ENCODE measurements around the gene ITPKB. TPM values are rescaled to one million over a fixed set of nuclear protein-coding genes. Genes with fewer than 3 reads are reported as not detected.

The ITPKB gene
- total RNA-seq, 1 donor from 2014 or later = 44.1 TPM

- ATAC-seq (no peak), DNase-seq (no peak)
- H3K27ac ChIP-seq = no peak overlapping the region
Observed at GRCh38 chr1:226699166-226699565, 39.9 kb downstream of the ITPKB start.

GRCh38 chr1:226698659-226699058 lies 40.4 kb downstream of the ITPKB start:
- DNase-seq = no peak
- no peak for TF ChIP-seq CTCF (IDR thresholded peaks at IDR 0.05)
- Histone ChIP-seq H3K27ac (no peak overlapping the region), H3K9me3 (no peaks in the 10 kb centered on the region), H3K4me1 (peaks cover 27% of the 10 kb centered on the region), H3K36me3 (peaks cover 18% of the 10 kb centered on the region), H3K4me3 (no peak overlapping the region), H3K27me3 (no peaks in the 10 kb centered on the region)
- intact Hi-C loops (cut with DNase I) = no loop called here
- no peak for ATAC-seq

More at GRCh38 chr1:226699166-226699565, 39.9 kb downstream of the ITPKB start:
- TF ChIP-seq CTCF (IDR thresholded peaks at IDR 0.05) = no peak
- Histone ChIP-seq H3K27me3 (no peaks in the 10 kb centered on the region), H3K4me3 (no peak overlapping the region), H3K4me1 (peaks cover 32% of the 10 kb centered on the region), H3K9me3 (no peaks in the 10 kb centered on the region), H3K36me3 (peaks cover 18% of the 10 kb centered on the region)
- intact Hi-C loops (cut with DNase I) = no loop called here

- intact Hi-C loops (cut with DNase I) = no loop called here
- H3K27ac ChIP-seq = no peak overlapping the region
Observed at GRCh38 chr1:226697929-226698544, 41.0 kb downstream of the ITPKB start.

GRCh38 chr1:226697151-226697928 lies 41.7 kb downstream of the ITPKB start:
- DNase-seq = no peak
- Histone ChIP-seq H3K36me3 (peaks cover 18% of the 10 kb centered on the region), H3K4me1 (peaks cover 28% of the 10 kb centered on the region), H3K4me3 (no peak overlapping the region), H3K27me3 (no peaks in the 10 kb centered on the region), H3K27ac (no peak overlapping the region), H3K9me3 (no peaks in the 10 kb centered on the region)
- no peak for TF ChIP-seq CTCF (IDR thresholded peaks at IDR 0.05)
- intact Hi-C loops (cut with DNase I) = no loop called here
- no peak for ATAC-seq

More at GRCh38 chr1:226697929-226698544, 41.0 kb downstream of the ITPKB start:
- H3K27me3 ChIP-seq = no peaks in the 10 kb centered on the region
- DNase-seq (no peak), ATAC-seq (no peak)
- TF ChIP-seq CTCF (IDR thresholded peaks at IDR 0.05) = no peak
- peaks cover 18% of the 10 kb centered on the region for H3K36me3 ChIP-seq
- no peaks in the 10 kb centered on the region for H3K9me3 ChIP-seq
- no peak overlapping the region for H3K4me3 ChIP-seq
- peaks cover 28% of the 10 kb centered on the region for H3K4me1 ChIP-seq

- intact Hi-C loops (cut with DNase I) = no loop called here
- ATAC-seq = no peak
- no peak overlapping the region for H3K27ac ChIP-seq
Observed at GRCh38 chr1:226696547-226696946, 42.5 kb downstream of the ITPKB start.

More at GRCh38 chr1:226696547-226696946, 42.5 kb downstream of the ITPKB start:
- no peak for TF ChIP-seq CTCF (IDR thresholded peaks at IDR 0.05)
- H3K4me3 ChIP-seq = no peak overlapping the region
- H3K27me3 ChIP-seq = no peaks in the 10 kb centered on the region
- DNase-seq = no peak
- H3K36me3 ChIP-seq = peaks cover 18% of the 10 kb centered on the region
- peaks cover 26% of the 10 kb centered on the region for H3K4me1 ChIP-seq
- H3K9me3 ChIP-seq = no peaks in the 10 kb centered on the region
